Activated T-cell treated with anti-CD3 and anti-CD28 coated beads, Interleukin-2, amount 50 U/mL, for 24 hours (primary cell): ENCODE measurements around the gene ANP32A.
A peak's percentile ranks its signal among the peaks of the same experiment; 100 is the strongest.

ENCODE experiments used
- DNase-seq: peaks from one replicate; pipeline ENCODE4 v3.0.0-alpha.2; 2020
- H3K27ac Mint-ChIP-seq: 2 replicates; pipeline ENCODE4 v1.8.0; 2020; ENCODE audit warnings: mild to moderate bottlenecking, mixed read lengths
- H3K27me3 Mint-ChIP-seq: 2 replicates; pipeline ENCODE4 v1.8.0; 2020; ENCODE audit warnings: mixed read lengths
- H3K36me3 Mint-ChIP-seq: 2 replicates; pipeline ENCODE4 v1.8.0; 2020; ENCODE audit warnings: low read depth, mixed read lengths
- H3K4me1 Mint-ChIP-seq: 2 replicates; pipeline ENCODE4 v1.8.0; 2020; ENCODE audit warnings: low read depth, mixed read lengths
- H3K4me3 Mint-ChIP-seq: 2 replicates; pipeline ENCODE4 v1.8.0; 2020; ENCODE audit warnings: mild to moderate bottlenecking, moderate library complexity, mixed read lengths
- H3K9me3 Mint-ChIP-seq: 2 replicates; pipeline ENCODE4 v1.8.0; 2020; ENCODE audit warnings: mixed read lengths

The ANP32A gene

DNA sequence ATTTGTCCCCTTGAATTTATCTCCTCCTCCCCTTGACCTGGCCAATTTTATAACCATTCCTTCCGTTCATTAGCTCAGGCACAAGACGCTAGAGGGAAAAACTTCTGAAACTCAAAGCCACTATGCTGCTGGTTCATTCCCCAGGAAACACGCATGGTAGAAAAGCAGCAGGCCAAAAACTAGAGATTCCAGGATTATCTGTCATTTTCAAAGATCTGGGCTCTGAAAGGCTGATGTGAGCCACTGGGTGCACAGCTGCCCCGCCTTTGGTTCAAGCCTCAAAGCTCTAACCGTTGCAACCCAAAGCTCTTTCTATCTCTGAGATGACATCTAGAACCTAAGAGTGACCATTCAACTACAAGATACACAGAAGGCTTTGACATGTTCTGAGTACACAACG is 6.1 kb downstream of the ANP32A start:
- H3K36me3 Mint-ChIP-seq, result peaks cover 76% of the 10 kb centered on the region
- H3K9me3 Mint-ChIP-seq, result no peaks in the 10 kb centered on the region
- peak overlapping the region; percentile 79 for H3K27ac Mint-ChIP-seq
- DNase-seq, result no peak
- H3K27me3 Mint-ChIP-seq, result no peaks in the 10 kb centered on the region
- H3K4me3 Mint-ChIP-seq, result no peak overlapping the region
- peaks cover 73% of the 10 kb centered on the region for H3K4me1 Mint-ChIP-seq

GRCh38 chr15:68812597-68813431 is 7.9 kb downstream of the ANP32A start:
- Mint-ChIP-seq H3K36me3 (peaks cover 87% of the 10 kb centered on the region), H3K27me3 (no peaks in the 10 kb centered on the region), H3K9me3 (no peaks in the 10 kb centered on the region), H3K4me3 (no peak overlapping the region), H3K4me1 (peaks cover 89% of the 10 kb centered on the region), H3K27ac (peak overlapping the region; percentile 73)
- no peak for DNase-seq

DNA sequence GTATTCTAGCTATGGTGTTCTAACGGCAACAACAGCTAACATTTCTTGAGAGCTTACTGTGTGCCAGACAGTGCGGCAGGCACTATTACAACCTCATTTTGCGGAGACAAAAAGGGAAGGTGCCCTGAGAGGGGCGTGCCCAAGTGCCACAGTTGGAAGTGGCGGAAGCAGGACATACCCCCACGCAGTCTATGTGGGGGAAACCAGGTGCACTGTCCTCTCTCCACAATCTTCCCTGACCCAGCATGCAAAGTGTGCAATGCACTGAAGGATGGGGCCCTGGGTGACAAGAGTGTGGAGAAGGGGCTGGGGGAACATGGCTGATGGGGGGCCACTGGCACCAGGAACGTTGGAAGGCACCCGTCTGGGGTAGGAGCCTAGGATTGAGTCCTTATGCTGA is 8.6 kb downstream of the ANP32A start:
- no peak overlapping the region for H3K4me3 Mint-ChIP-seq
- no peaks in the 10 kb centered on the region for H3K9me3 Mint-ChIP-seq
- H3K27ac Mint-ChIP-seq, result peak overlapping the region; percentile 73
- no peaks in the 10 kb centered on the region for H3K27me3 Mint-ChIP-seq
- DNase-seq, result peak; percentile 20
- H3K36me3 Mint-ChIP-seq, result peaks cover 88% of the 10 kb centered on the region
- H3K4me1 Mint-ChIP-seq, result peaks cover 92% of the 10 kb centered on the region

DNA sequence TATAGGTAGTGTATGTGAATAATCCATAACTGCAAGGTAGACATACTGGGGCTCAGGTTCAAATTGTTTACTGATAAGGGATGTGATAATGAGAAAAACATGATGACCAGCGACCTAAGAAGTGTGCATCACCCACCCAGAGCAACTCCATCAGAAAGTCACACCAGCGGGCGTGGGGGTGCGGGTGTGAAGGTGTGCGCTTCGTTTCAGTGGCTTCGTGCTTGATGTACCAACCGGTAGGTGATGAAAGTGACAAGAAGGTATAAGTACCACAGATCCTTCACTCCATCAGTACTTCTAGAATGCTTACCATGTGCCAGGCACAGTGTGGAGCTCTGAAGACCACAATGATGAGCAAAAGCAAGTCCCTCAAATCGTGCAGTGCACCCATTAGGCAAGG is 11.2 kb downstream of the ANP32A start:
- Mint-ChIP-seq H3K27ac (peak overlapping the region; percentile 62), H3K27me3 (no peaks in the 10 kb centered on the region), H3K36me3 (peaks cover 88% of the 10 kb centered on the region), H3K4me3 (no peak overlapping the region), H3K4me1 (peaks cover 93% of the 10 kb centered on the region), H3K9me3 (no peaks in the 10 kb centered on the region)
- DNase-seq, result peak; percentile 26

DNA sequence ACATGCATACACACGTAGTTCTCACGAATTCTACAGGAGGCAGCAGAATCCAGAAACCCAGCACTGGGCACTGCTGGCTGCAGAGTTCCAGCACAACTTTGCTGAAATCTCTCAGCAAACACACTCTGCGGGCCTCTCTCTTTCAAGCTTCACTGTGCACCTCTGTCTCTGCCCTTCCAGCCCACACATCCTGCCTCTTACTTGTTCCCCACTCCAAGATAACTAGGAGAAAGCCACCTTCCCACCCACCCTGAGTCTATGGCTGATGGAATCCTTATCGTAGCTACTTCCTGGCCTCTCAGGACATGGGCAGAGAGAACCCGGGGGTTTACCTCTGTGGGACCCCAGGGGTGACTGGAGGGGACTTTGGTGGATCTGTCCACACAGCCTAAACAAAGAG is 11.9 kb downstream of the ANP32A start:
- peak; percentile 22 for DNase-seq
- H3K27ac Mint-ChIP-seq, result peak overlapping the region; percentile 78
- H3K27me3 Mint-ChIP-seq, result no peaks in the 10 kb centered on the region
- peaks cover 92% of the 10 kb centered on the region for H3K36me3 Mint-ChIP-seq
- peaks cover 95% of the 10 kb centered on the region for H3K4me1 Mint-ChIP-seq
- no peaks in the 10 kb centered on the region for H3K9me3 Mint-ChIP-seq
- H3K4me3 Mint-ChIP-seq, result no peak overlapping the region

DNA sequence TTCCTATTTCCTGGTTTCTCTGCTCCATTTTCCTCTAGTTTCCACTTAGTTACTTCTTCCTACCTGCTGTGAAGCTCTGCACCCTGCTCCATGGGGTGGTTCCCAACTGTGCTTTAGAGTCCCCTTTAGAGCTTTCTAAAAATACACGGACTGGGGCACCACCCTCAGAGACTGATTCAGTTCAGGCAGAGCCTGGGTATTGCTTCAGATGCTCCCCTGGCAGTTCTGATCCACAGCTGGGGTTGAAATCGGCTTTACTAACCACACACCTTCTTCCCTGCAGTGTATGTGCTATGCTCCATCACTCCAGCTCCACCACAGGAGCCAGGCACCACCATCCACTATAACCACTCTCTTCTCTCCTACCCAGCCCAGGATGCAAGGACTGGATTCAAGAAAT is 12.6 kb downstream of the ANP32A start:
- Mint-ChIP-seq H3K4me1 (peaks cover 93% of the 10 kb centered on the region), H3K27ac (peak overlapping the region; percentile 78), H3K9me3 (no peaks in the 10 kb centered on the region), H3K36me3 (peaks cover 90% of the 10 kb centered on the region), H3K4me3 (no peak overlapping the region), H3K27me3 (no peaks in the 10 kb centered on the region)
- DNase-seq, result peak; percentile 14

DNA sequence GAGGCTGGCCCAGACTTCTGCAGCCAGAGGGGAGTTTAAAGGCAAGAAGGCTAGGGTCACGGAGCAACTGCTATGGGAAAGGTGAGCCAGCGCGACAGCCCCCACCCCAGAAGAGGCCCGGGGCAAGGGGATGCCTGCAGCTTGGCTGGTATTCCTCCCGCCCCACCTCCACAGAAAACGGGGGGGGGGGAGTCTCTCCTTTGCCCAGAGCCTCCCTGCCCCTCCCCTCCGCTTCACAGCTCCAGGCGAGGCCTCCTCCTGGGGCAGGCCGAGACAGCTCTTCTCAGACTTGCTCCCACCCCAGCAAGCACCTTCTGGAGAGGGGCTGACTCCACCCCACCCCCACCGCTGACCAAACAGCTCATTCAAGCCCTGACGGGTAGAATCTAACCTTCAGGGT is 13.4 kb downstream of the ANP32A start:
- peak; percentile 17 for DNase-seq
- Mint-ChIP-seq H3K4me3 (no peak overlapping the region), H3K27ac (no peak overlapping the region), H3K9me3 (no peaks in the 10 kb centered on the region), H3K27me3 (no peaks in the 10 kb centered on the region), H3K4me1 (peaks cover 91% of the 10 kb centered on the region), H3K36me3 (peaks cover 87% of the 10 kb centered on the region)

GRCh38 chr15:68806220-68807060 is 14.3 kb downstream of the ANP32A start:
- H3K9me3 Mint-ChIP-seq, result no peaks in the 10 kb centered on the region
- H3K27me3 Mint-ChIP-seq, result no peaks in the 10 kb centered on the region
- H3K4me1 Mint-ChIP-seq, result peaks cover 91% of the 10 kb centered on the region
- DNase-seq, result peak; percentile 26
- peaks cover 86% of the 10 kb centered on the region for H3K36me3 Mint-ChIP-seq
- peak overlapping the region; percentile 39 for H3K27ac Mint-ChIP-seq
- no peak overlapping the region for H3K4me3 Mint-ChIP-seq

DNA sequence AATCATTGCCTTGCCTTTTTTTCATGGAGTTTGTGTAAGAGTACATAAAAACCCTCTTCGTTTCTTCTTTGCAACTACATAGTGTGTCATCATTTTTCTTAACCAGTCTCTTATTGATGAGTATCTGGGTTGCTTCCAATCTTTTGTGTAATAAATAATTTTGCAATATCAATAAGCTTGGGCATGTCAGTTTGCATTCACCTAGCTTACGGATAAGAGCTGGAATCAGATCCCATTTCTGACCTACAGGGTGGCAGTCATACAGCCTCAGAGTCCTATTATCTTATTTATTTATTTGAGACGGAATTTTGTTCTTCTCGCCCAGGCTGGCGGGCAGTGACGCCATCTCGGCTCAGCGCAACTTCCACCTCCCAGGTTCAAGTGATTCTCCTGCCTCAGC is 18.3 kb downstream of the ANP32A start:
- H3K4me1 Mint-ChIP-seq, result peaks cover 90% of the 10 kb centered on the region
- H3K36me3 Mint-ChIP-seq, result peaks cover 82% of the 10 kb centered on the region
- no peak overlapping the region for H3K4me3 Mint-ChIP-seq
- no peak for DNase-seq
- no peaks in the 10 kb centered on the region for H3K27me3 Mint-ChIP-seq
- no peak overlapping the region for H3K27ac Mint-ChIP-seq
- H3K9me3 Mint-ChIP-seq, result no peaks in the 10 kb centered on the region

DNA sequence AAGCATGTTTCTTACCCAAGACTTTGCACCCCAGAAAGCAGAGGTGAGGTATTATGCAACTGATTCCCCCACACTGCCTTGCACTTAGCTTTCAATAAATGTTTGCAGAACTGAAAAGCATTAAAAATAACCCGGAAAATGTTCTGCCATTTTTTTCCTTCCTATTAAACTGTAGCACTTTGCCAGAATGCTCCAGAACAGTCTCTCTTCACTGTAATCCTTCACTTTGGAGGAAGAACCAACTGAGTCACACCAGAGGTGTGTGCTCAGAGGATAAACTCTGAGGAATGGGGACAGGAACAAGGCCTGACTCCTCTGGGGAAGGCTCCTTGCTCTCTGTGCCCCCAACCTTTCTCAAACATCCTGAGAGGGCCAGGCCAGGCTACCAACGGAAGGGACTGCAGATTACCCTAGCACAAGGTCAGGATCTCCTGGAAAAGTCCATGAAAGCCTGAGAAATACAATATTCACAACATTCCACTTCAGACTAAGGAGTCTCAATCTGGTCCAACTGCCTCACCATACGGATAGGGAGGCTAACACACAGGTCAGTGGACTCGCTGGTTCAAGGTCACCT is 19.0 kb downstream of the ANP32A start:
- Mint-ChIP-seq H3K27me3 (no peaks in the 10 kb centered on the region), H3K4me3 (no peak overlapping the region), H3K27ac (peak overlapping the region; percentile 7), H3K36me3 (peaks cover 84% of the 10 kb centered on the region), H3K4me1 (peaks cover 92% of the 10 kb centered on the region), H3K9me3 (no peaks in the 10 kb centered on the region)
- DNase-seq, result peak; percentile 8

DNA sequence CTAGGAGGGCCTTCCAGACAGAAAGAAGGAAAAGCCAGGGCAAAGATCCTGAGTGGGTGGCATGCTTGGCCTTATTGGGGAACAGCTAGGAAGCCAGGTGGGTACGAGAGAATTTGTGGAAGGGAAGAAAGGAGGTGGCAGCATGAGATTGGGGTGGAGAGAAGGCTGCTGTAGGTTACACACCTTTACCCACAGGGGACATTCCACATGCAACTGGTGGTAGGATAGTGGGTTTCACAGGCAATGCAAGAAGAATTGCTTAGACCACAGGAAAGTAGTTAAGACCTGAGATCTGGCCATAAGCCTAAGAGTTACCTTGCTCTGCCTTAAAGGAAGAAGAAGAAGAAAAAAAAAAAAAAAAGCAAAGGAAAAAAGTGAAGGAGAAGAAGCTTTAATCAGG is 19.8 kb downstream of the ANP32A start:
- Mint-ChIP-seq H3K4me3 (no peak overlapping the region), H3K36me3 (peaks cover 83% of the 10 kb centered on the region), H3K4me1 (peaks cover 92% of the 10 kb centered on the region), H3K9me3 (no peaks in the 10 kb centered on the region), H3K27ac (peak overlapping the region; percentile 48), H3K27me3 (no peaks in the 10 kb centered on the region)
- DNase-seq, result peak; percentile 16

- peaks cover 81% of the 10 kb centered on the region for H3K36me3 Mint-ChIP-seq
- H3K27me3 Mint-ChIP-seq, result no peaks in the 10 kb centered on the region
- H3K27ac Mint-ChIP-seq, result peak overlapping the region; percentile 67
- H3K9me3 Mint-ChIP-seq, result no peaks in the 10 kb centered on the region
- H3K4me3 Mint-ChIP-seq, result no peak overlapping the region
- peaks cover 96% of the 10 kb centered on the region for H3K4me1 Mint-ChIP-seq
- DNase-seq, result no peak
Measured at GRCh38 chr15:68798346-68799094, 22.2 kb downstream of the ANP32A start.

DNA sequence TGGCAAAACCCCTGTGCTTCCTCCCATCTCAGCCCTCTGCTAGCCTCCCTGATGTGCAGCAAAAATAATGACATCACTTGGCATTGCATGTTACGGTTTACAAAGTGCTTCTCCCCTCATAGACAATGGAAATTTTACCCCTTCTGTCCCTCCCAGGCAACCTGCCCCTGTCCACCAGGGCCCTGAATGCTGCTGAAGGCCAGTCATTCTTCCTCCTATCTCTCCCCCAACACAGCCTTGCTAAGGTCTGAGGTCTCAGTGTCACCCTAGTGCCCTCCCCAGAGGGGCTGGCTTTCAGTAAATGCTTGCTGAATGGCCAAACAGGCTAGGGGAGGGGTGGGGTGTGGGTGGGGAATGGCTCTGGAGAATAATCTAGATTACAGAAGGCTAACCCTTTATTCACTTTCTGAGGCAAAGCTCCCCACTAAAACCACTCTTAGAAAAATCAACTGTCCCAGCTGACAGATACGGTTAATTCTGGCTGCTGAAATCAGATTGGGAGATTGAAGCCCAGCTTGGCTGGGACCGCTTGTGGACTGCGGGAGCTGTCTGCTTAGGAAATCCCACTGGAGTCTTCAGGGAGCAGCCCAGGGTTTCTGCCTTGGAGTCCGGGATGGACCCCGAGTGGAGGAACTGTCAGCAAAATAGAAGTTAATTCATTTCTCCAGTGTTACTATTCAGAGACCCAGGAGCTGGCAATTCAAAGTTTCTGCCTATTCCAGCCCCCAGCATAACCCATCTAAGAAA is 22.9 kb downstream of the ANP32A start:
- no peaks in the 10 kb centered on the region for H3K27me3 Mint-ChIP-seq

More for the DNA sequence above, 22.9 kb downstream of the ANP32A start:
- Mint-ChIP-seq H3K36me3 (peaks cover 81% of the 10 kb centered on the region), H3K4me3 (peak overlapping the region; percentile 23), H3K9me3 (no peaks in the 10 kb centered on the region), H3K27ac (peak overlapping the region; percentile 85), H3K4me1 (peaks cover 96% of the 10 kb centered on the region)
- DNase-seq, result peak; percentile 25
